GM19240 (cell line): ENCODE measurements around the gene FAM222A.
"Not testable (repeated sequence)": the region's sequence is repeated elsewhere in the genome, so short reads cannot be mapped to it uniquely, and the experiment has no call there.

Source experiments
- DNase-seq: peaks from one replicate; pipeline ENCODE4 v3.0.0; 2011; ENCODE audit warnings: low spot score; ENCODE audit not compliant: insufficient read length

The FAM222A gene

DNA sequence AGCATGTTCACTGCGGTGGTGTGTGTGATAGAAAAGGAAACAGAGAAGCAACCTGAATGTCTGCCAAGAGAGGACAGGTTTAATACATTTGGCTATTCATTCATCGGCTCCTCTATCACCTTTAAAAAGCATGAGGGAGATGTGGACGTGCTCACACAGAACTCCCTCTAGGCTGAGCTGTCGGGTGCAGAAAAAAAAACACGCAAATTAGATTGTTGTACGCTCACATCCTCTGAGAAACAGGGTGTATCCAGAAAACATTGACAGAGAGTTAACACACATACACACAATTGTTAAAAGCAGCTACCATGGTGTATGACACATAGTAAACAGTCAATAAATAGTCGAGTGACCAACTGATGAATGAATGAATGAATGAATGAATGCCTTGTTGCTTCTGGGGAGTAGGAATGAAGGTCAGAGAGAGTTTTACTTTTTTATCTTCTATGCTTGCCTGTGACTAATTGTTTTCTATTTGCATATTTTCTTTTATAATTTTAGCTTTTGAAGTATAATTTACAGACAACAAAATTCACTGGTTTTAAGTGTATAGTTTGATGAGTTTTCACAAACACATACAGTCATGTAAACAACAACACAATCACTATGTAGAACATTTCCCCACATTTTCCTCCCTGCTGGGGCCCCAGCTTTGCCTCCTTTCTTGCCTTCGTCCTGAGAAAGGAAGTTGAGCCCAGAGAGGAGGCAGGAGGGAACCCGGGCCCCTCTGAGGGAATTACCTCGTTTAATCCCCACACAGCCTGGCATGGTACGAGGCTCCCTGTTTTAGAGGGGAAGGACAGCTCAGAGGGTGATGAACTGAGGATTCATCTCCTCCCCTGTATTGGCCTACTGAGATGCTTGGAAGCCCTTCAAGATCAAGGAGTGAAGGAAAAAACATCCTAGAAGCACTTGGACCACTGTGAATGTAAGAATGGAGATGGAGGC lies 19.7 kb upstream of the FAM222A start:
- no peak for DNase-seq

DNA sequence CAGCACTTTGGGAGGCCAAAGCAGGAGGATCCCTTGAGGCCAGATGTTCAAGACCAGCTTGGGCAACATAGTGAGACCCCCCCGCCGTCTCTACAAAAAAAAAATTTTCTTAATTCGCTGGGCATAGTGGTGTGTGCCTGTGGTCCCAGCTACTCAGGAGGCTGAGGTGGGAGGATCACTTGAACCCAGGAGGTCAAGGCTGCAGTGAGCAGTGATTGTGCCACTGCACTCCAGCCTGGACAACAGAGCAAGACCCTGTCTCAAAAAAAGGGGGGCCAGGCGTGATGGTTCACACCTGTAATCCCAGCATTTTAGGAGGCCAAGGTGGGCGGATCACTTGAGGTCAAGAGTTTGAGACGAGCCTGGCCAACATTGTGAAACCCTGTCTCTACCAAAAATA lies 19.0 kb upstream of the FAM222A start:
- DNase-seq = not testable (repeated sequence)

DNA sequence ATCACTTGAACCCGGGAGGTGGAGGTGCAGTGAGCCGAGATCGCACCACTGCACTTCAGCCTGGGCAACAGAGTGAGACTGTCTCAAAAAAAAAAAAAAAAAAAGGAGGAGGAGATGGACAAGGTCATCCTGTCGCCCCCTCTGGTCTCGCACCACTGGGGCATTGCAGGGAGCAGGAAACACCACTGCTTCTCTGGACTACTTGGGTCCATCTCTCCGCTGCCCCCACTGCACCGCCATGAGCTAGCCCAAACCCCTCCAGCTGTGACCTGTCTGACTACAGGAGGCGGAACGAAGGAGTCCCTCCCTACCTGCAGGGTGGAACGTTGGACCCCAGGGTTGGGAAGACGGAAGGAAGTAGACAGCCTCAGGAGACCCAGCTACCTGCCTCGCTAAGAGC lies 18.2 kb upstream of the FAM222A start:
- DNase-seq = no peak

DNA sequence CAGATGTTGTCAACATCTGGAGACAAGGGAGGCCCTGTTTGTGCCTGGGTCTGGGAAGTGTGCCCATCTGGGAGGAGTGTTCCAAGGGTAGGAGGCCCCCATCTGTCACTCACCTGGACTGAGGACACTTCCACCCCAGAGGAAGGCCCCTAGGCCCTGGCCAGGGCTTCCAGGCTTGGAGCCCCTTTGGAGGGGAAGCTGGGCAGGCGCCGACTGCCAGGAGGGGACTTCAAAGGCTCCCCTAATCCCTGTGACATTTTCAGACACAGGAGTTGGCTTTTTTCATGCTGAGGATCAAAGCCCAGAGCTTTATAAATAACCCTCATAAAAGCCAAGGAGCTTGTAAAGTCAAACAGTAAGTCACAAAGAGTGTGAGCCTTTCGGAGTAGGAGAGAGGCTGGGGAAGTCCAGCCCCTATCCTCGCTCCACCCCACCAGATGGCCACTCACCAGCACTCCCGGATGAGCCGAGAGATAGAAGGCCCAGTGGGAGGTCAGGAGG lies 17.6 kb upstream of the FAM222A start:
- no peak for DNase-seq

DNA sequence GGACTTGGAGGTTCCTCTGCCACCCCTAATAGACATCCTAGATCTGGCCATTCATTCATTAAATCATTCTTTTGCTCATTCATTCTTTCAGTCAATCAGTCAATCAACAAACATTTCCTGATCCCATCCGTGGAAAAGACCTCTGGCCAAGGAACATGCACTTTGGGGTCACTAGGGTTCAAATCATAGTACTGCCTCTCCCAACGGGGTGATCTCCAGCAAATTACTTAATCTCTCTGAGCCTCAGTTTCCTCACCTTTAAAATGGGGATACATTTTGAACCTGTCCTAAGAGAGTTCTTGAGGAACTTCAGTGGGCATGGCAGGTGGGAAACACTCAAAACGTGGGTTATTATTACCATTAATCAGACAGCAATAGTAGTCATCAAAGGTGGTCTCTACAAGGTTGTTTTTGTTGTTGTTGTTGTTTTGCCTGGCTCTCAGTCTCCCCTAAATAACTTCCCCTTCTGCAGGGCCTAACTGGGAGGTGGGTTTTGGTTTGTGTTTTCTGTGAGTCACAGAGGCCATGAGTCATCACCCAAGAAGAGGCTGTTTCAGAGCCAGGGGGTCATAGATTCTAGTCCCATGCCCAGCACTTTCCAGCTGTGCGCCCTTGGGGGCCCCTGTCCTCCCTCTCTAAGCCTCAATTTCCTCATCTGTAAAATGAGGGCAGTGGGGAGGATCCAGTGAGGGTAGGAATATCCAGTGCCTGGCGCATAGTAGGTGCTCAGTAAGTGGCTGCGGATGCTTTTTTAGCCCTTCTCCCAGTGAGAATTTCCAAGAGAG lies 16.9 kb upstream of the FAM222A start:
- DNase-seq = no peak

DNA sequence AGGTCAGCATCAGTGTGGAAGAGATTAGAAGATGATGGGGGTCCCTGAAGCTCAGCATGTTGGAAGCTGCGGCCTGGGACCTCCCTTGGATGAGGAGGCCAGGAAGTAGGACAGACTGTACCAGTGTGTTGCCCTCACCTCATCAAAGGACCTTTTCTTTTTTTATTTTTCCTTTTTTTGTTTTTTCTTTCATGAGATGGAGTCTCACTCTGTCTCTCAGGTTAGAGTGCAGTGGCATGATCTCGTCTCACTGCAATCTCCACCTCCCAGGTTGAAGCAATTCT lies 16.4 kb upstream of the FAM222A start:
- no peak for DNase-seq

DNA sequence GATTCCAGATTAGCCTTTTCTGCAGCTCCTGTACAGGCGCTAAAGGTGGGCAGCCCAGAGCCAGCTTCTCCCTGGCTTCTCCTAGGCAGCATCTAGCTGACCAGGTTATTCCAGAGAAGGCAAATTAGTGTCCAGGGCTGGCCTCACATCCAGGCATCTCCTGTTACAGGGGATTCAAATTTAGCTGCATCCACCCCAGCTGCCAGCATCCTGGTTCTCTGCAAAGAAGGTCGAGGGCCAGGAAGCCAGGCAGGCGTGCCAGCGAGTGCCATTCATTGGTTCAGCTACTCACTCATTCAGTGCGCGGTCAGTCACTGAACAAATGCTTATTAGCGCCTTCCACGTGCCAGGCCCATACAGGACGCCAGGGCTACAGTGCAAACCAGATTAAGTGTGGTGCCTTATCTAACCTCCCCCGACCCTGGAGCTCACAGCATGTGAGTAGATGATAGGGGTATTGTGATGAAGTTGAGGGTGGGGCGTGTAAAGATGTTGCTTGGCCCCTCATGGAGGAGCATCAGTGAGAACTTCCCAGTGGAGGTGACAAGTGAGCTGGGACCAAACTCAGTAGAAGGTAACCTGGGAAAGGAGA lies 15.7 kb upstream of the FAM222A start:
- no peak for DNase-seq

DNA sequence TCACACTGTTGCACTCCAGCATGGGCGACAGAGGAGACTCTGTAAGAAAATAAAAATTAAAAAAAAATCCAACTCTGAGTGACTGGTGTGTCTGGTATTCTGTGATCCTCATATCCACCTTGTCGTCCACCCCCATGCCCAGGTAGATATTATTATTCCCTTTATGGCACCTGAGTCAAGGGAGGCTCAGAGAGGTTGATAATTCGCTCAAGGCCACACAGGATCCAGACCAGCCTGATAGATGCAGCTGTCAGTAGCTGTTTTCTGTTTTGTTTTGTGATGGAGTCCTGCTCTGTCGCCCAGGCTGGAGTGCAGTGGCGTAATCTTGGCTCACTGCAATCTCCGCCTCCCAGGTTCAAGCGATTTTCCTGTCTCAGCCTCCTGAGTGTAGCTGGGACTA lies 14.8 kb upstream of the FAM222A start:
- DNase-seq = no peak

DNA sequence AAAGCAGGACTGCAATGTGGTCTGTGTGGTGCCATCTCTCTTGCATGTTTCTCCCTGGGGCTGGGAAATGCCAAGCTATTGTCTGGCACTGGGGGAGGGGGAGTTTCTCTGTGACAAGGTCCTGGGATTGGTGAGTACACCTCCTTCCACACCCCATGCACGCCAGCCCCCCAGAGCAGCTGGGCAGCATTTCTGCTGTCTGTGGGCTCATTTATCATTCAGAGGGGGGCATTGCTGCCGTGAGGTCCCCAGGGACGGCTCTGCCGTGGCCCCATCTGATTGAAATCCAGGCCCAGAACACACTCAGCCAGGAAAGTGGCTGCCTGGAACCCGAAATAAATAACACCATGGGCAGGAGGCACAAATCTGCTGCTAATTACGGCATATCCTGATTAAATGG lies 12.6 kb upstream of the FAM222A start:
- DNase-seq = no peak

DNA sequence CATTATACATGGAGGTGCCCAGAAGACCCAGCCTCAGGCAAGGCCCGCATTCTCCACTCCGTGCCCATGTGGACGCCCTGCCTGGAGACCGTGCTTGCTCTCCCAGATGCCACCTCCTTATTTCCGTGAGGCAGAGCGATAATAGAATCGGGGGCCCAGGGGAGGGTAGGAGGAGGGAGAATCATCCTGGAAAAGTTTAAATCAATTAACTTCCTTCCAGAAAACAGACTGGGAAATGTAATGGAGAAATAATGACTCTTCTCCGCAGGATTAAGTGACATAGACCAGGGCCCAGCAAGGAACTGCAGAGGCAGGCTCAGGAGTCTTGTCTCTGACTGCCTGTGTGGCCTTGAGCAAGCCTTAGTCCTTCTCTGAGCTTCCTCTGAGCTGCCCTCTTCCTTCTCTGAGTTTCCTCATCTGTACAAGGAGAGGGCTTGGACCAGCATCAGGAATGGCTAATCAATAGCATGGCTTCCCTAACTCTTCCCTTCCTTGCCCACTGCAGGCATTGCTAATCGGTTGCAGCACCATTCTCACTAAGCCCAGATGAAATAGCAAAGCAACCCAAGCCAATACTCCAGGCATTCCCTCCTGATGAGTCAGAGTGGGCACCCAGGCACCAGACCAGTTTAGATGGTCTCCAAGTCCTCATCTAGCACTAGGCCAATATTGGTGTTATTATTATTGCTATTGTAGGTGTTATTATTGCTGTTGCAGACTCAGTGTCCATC lies 11.3 kb upstream of the FAM222A start:
- DNase-seq = no peak

DNA sequence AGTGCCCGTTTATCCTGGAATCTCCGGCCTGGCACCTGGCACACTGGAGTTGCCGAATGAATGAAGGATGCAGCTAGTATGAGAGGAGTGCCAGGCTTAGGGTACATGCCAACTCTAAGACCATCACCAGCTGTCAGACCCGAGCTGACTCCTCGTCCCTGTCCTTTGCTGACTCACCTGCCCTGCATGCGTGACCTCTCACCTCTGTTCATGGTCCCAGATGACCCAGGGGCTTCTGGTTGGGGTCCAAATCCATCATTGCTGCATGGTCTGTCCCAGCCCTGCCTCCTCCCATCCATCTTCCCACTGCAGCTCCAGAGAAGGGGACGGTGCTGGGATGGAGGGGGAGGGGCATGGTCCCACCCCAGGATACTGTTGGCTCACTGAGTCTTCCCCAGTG lies 9.9 kb upstream of the FAM222A start:
- DNase-seq = no peak

DNA sequence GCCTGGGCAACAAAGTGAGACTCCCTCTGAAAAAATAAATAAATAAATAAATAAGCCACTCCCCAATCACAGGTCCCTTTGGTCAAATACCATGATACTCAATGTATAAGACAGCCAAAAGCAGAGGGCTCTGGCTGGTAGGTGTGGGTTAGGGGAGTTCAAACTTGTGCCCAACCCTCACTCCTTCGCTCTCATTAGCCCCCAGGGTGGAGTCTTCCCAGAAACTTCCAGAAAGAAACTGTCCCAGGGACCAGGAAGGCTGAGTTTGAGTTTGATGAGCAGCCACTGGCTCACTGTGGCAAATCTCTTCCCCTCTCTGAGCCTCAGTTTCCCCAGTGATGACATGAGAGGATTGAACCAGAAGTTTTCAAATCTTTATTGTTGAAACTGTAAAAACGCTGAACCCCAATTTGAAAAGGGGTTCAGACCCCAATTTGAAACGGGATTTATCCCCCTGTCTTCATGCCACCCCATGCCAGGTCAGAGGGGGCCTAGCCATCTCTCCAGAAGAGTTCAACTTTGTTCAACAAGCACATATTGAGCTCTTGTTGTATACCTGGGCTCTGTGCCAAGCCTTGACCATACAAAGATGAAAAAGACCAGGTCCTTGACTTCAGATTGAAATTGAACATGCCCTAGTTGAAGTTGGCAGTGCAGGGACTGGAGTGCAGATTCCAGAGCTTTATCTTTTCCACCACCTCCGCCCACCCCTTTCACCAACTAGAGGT lies 9.1 kb upstream of the FAM222A start:
- no peak for DNase-seq

DNA sequence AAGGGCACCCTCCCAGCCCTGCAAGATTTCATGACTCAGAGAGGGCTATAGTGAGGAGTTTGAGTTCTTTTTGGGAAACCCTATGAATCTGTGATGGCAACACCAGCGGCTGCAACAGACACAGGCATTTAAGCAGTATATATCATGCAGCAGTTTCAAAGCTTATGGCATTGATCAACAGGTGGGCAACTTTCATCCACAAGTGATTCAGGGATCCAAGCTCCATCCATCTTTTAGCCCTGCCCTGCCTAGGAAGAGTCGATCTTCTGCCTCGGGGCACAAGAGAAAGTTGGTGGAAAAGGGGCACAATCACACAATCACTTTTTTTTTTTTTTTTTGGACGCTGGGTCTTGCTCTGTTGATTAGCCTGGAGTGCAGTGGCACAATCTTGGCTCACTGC lies 8.3 kb upstream of the FAM222A start:
- DNase-seq = no peak

DNA sequence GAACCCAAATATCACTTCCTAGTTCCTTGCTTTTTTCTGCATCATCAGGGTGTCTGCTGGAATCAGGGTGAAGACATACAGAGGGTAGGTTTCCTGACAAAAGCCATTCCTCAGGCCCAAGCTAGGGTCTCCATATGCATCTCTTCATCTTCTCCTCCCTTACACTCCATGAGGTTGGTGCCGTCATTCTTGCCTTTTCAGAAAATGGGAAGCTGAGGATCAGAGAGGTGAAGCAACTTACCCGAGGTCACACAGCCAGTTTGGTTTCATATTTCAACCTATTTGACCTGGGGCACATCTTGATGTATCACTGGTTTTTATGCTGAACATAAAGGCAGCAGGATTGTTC lies 7.3 kb upstream of the FAM222A start:
- no peak for DNase-seq

DNA sequence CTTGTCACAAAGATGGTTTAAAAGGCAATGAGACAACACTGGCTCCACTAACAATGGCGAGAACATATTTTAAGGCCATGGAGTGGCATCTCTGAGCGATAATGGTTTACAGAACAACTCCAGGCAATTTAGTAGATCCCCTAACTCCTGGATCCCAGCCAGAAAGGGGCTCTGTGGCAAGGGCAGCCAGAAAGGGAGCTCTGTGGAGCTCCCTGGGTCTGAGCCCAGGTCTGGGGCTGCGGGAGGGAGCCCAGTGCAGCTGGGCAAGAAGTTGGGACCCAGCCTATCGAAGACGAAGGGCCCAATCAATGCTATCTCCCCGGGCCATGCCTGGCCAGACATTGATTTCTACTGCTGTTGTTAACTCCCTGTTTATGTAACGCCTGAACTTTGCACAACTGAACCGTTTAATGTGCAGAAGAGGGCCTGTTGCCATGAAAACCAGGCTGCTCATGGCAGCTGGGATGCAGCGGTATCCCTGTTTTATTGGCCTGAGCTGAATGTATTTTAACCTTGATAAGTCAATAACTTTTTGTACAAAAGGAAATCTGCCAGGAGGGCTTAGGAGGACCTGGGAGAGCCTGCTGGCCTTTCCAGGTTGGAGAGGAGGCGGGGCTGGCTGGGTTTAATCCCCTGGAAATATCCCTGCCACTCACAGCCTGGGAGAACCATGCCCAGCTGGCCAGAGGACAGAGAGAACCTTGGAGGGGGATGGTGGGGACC lies 6.7 kb upstream of the FAM222A start:
- no peak for DNase-seq

DNA sequence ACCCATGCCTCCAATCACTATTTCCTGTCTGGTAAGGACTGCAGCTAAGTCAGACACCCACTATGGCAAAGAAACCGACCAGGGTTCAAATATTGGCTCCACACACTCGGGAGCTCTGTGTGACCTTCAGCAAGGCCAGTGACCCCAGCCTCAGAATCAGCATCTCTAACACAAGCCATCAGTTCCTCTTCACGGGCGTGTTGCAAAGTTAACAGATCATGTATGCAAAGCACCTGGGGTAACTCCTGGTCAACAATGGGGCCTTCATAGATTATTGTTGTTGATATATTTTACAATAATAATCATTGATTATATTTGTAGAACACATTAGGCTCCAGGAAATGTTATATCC lies 6.2 kb upstream of the FAM222A start:
- DNase-seq = no peak

DNA sequence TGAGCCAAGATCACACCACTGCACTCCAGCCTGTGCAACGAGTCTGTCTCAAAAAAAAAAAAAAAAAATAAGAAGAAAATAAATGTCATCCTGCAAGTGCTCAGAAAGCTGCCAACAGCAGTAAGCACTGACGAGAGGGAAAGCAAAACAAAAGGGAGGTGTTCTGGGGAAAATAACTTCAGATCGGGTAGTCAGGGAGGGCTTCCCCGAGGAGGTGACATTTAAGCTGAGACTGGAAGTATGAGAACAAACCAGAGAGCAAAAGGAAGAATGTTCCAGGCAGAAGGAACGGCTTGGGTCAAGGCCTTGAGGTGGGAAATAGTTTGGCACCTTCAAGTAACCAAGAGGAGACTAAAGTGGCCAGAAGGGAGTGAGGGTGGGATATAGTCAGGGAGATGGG lies 4.7 kb upstream of the FAM222A start:
- no peak for DNase-seq

DNA sequence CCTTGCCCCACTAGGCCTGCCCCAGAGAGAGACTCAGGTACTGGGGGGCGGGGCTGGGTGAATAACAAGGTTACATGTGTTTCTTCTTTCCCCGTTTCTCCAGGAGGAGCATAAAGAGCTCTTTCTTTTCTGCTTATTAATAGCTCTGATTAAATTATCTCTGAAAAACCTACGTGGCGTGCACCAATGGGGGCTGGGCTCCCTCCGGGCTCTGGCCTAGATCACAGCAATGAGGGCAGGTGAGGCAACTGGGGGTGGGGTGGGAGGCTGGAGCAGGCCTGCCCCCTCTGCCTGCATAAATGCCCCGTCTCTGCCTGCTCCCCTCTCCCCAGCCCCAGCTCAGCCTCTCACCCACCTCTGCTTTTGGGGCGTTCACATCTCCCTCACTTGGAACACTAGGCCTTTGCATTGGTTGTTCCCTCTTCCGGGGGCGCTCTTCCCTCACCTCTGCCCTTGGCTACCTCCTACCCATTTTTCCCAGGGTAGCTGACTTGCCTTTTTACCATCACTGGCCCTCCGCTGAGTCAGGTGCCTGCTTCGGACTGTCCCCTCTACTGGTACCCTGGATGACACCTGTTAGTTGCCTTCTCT lies 4.1 kb upstream of the FAM222A start:
- DNase-seq = no peak

DNA sequence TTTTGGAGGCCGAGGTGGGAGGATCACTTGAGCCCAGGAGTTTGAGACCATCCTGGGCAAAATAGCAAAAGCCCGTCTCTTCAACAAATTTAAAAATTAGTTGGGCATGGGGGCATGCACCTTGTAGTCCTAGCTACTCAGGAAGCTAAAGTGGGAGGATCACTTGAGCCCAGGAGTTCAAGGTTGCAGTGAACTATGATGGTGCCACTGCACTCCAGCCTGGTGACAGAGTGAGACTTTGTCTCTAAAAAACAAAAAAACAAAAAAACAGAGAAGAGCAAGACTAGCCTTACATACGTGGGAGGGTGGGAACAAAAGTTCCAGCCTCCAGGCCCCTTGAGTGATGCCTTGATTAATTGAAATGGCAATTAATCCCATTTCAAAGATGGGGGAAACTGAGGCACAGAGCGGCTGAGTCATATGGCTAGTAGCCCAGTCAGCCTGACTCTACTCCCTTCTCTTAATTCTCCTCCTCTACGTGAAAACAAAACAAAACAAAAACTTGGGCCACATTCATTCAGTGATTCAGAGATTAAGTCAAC lies 3.3 kb upstream of the FAM222A start:
- DNase-seq = no peak
